Epithelial cell of esophagus (primary cell): ENCODE measurements around the gene OVCA2.

Source experiments
- DNase-seq: peaks from one replicate; pipeline ENCODE4 v3.0.0; 2010; ENCODE audit warnings: low read depth
- H3K4me3 ChIP-seq: 2 replicates; pipeline ENCODE4 v1.5.1; 2011; ENCODE audit warnings: mild to moderate bottlenecking, low read length, control low read depth
- CTCF ChIP-seq: IDR thresholded peaks from 2 replicates; pipeline ENCODE4 v1.5.1; 2011; ENCODE audit warnings: low read depth, mild to moderate bottlenecking, low read length, control low read depth, inconsistent platforms; ENCODE audit not compliant: insufficient read depth; ENCODE audit errors: missing control alignments

The OVCA2 gene

DNA sequence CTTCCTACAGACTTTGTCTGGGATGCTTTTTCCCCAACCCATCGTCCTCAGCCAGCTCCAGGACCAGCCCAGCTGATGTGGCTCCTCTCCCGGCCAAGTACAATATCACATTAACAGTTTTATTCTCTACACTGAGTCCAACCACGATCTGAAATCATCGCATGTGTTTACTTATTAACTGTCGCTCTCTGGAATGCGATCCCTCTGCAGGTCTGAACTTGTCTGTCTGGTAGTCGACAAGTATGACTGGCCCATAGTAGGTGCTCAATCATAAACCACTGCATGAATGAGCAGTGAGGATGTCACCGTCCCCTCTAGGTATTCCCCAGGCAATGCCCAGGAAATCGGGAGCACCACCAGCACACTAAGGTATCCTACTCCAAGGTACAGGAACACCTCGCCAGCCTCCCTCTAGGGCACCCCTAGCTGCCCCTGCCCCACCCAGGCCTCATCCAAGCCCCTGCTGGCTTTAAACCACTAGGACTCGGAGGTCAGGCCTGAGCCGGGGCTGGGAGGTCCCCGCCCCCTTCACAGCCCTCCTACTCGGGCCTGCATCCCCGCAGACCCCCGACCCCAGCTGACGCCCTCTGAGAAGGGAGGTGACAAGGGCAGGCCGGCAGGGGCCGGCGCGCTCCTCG, 44.4 kb upstream of the OVCA2 start:
- DNase-seq, result peak; percentile 84
- TF ChIP-seq CTCF, result no peak
- no peak overlapping the region for H3K4me3 ChIP-seq

DNA sequence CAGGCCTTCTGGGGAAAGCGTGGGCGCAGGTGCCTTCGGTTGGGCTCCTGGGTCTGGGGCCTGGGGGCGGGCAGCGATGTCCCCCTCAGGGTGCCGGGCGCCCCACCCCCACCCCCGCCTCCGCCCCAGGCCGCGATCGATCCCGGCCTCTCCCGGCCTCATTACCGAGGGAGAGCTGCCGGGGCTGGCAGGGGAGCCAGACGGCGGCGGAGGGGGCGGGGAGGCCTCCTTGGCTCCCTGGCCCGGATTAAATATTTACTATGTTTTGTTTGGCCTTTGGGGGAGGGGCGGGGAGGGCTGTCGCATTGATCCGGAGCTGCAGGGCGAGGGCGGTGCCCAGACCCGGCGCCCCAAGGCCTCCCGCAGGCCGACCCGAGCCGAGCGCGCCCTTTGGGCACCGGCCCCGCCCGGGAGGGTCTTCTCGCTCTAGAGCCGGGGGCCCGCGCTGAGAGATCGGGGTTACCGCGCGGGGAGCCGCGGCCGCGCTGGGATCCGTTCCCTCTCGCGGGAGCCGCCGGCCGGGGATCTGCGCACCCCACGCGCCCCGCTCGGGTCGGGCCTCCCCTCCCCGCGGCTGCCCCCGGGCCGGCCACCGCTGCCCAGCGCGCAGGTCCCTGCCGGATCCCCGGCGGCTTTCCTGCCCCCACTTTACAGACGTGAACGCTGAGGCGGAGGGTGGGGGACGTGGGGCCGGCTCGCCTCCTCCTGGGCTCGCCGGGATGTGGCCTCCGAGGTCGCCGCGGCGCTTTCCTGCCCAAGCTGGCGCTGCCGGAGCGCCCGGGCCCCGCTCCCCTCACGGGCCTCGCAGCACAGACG, 43.7 kb upstream of the OVCA2 start:
- no peak for TF ChIP-seq CTCF
- H3K4me3 ChIP-seq, result no peak overlapping the region
- no peak for DNase-seq

DNA sequence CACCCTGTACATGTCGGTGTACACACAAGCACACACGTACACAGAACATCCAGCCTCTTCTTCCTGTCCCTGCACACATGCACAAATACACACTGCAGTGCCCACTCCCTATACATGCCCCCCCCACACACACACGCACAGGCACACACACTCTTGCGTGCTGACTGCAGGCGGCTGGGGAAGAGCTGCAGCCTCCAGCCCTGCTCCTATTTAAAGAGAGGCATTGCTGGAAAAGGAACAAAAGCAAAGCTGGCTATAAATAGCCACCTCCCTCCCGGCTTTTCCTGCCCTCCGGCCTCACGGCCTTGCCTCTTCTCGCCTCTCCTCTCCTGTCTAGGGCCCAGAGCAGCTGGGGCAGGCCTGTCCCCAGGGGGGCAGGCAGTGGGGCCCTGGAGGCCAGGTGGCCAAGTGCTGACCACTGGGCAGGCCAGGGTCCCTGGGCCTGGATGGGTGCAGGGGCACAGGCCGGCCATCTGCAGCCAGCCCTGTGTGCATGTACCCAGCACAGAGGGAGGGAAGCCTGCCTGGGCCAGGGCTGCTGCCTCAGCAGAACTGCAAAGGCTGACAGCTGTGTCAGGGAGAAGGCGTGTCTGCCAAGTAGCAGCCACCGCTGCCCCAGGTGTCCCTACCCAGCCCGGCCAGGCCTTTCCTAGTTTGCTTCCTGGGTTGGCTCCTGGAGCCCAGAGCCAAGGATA, 42.1 kb upstream of the OVCA2 start:
- DNase-seq, result peak; percentile 42
- no peak overlapping the region for H3K4me3 ChIP-seq

DNA sequence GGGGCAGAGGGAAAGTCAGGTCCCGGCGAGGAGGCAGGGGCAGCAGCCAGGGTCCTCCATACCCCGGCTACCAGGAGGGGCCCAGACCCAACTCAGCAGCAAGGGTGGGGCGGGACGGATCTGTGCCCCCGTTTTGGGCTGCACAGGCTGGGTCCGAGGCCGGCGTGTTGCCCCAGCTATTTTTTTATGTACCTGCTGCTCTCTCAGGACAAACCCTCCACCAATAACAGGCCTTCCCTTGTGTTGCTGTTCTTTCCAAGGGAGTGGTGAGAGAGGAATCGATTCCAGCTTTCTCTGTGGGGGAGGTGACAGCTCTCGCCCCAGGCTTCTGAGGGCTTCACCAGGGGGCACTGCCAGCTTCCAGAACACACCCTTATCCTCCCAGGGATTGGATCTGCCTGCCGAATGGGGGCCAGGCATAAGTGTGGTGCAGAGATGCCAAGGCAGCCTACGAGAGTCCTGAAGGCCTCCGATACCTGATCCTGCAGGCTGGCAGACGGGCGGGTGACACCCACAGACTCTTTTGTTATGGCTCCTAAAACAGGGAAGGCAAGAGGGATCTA, 39.0 kb upstream of the OVCA2 start:
- no peak overlapping the region for H3K4me3 ChIP-seq
- no peak for DNase-seq
- no peak for TF ChIP-seq CTCF

More for the DNA sequence above, 42.1 kb upstream of the OVCA2 start:
- TF ChIP-seq CTCF, result no peak

- H3K4me3 ChIP-seq, result no peak overlapping the region
- TF ChIP-seq CTCF, result no peak
- no peak for DNase-seq
Measured at GRCh38 chr17:2003525-2003924, 38.3 kb upstream of the OVCA2 start.

- no peak for TF ChIP-seq CTCF
- no peak overlapping the region for H3K4me3 ChIP-seq
Measured at GRCh38 chr17:2004435-2004952, 37.3 kb upstream of the OVCA2 start.

More at GRCh38 chr17:2004435-2004952, 37.3 kb upstream of the OVCA2 start:
- no peak for DNase-seq
